ENCODE measurements around the gene PARP9.

PARP9 gene

GRCh38 chr3:122496508-122496907, 67.6 kb downstream of the PARP9 start:
- no peak overlapping the region for H3K27ac ChIP-seq (ENCODE audit: low read depth in 2 of 2, low read length in 2 of 2)
- no peaks in the 10 kb centered on the region for H3K9me3 ChIP-seq (ENCODE audit: control insufficient read depth in 2 of 2, low read length in 2 of 2)
- H3K4me3 ChIP-seq (ENCODE audit: low read length in 2 of 2), result no peak overlapping the region
- peaks cover 4 to 11% of the 10 kb centered on the region in 2 donors for H3K36me3 ChIP-seq (ENCODE audit: control insufficient read depth in 2 of 2, insufficient read depth in 2 of 2, low read length in 2 of 2)
- no peak overlapping the region for H3K9ac ChIP-seq (ENCODE audit: low read depth in 1 of 2, low read length in 2 of 2)
- no peaks in the 10 kb centered on the region for H3K27me3 ChIP-seq (ENCODE audit: control insufficient read depth in 2 of 2, insufficient read depth in 2 of 2, low read length in 2 of 2)
- H3K4me1 ChIP-seq (ENCODE audit: control insufficient read depth in 2 of 2, insufficient read depth in 2 of 2, low read length in 2 of 2), result no peaks in the 10 kb centered on the region

- no peaks in the 10 kb centered on the region for H3K9me3 ChIP-seq (ENCODE audit: control insufficient read depth in 2 of 2, low read length in 2 of 2)
- peaks cover 7 to 11% of the 10 kb centered on the region in 2 donors for H3K36me3 ChIP-seq (ENCODE audit: control insufficient read depth in 2 of 2, insufficient read depth in 2 of 2, low read length in 2 of 2)
- H3K4me3 ChIP-seq (ENCODE audit: low read length in 2 of 2), result no peak overlapping the region
- H3K9ac ChIP-seq (ENCODE audit: low read depth in 1 of 2, low read length in 2 of 2), result no peak overlapping the region
- H3K4me1 ChIP-seq (ENCODE audit: control insufficient read depth in 2 of 2, insufficient read depth in 2 of 2, low read length in 2 of 2), result no peaks in the 10 kb centered on the region
- H3K27me3 ChIP-seq (ENCODE audit: control insufficient read depth in 2 of 2, insufficient read depth in 2 of 2, low read length in 2 of 2), result no peaks in the 10 kb centered on the region
- H3K27ac ChIP-seq (ENCODE audit: low read depth in 2 of 2, low read length in 2 of 2), result no peak overlapping the region
Observed at GRCh38 chr3:122493296-122493695, 70.8 kb downstream of the PARP9 start.

- Histone ChIP-seq H3K4me1 (ENCODE audit: control insufficient read depth in 2 of 2, insufficient read depth in 2 of 2, low read length in 2 of 2) (no peaks in the 10 kb centered on the region), H3K4me3 (ENCODE audit: low read length in 2 of 2) (no peak overlapping the region), H3K27me3 (ENCODE audit: control insufficient read depth in 2 of 2, insufficient read depth in 2 of 2, low read length in 2 of 2) (no peaks in the 10 kb centered on the region), H3K9ac (ENCODE audit: low read depth in 1 of 2, low read length in 2 of 2) (no peak overlapping the region), H3K36me3 (ENCODE audit: control insufficient read depth in 2 of 2, insufficient read depth in 2 of 2, low read length in 2 of 2) (peaks cover 5 to 7% of the 10 kb centered on the region in 2 donors), H3K9me3 (ENCODE audit: control insufficient read depth in 2 of 2, low read length in 2 of 2) (no peaks in the 10 kb centered on the region), H3K27ac (ENCODE audit: low read depth in 2 of 2, low read length in 2 of 2) (no peak overlapping the region)
Observed at GRCh38 chr3:122488262-122488973, 75.7 kb downstream of the PARP9 start.

- Histone ChIP-seq H3K9me3 (ENCODE audit: control insufficient read depth in 2 of 2, low read length in 2 of 2) (no peaks in the 10 kb centered on the region), H3K27ac (ENCODE audit: low read depth in 2 of 2, low read length in 2 of 2) (no peak overlapping the region), H3K4me3 (ENCODE audit: low read length in 2 of 2) (no peak overlapping the region), H3K27me3 (ENCODE audit: control insufficient read depth in 2 of 2, insufficient read depth in 2 of 2, low read length in 2 of 2) (no peaks in the 10 kb centered on the region), H3K36me3 (ENCODE audit: control insufficient read depth in 2 of 2, insufficient read depth in 2 of 2, low read length in 2 of 2) (no peaks in the 10 kb centered on the region), H3K9ac (ENCODE audit: low read depth in 1 of 2, low read length in 2 of 2) (no peak overlapping the region), H3K4me1 (ENCODE audit: control insufficient read depth in 2 of 2, insufficient read depth in 2 of 2, low read length in 2 of 2) (no peaks in the 10 kb centered on the region)
Observed at GRCh38 chr3:122484985-122485384, 79.1 kb downstream of the PARP9 start.

GRCh38 chr3:122481390-122481789, 82.7 kb downstream of the PARP9 start:
- H3K9ac ChIP-seq (ENCODE audit: low read depth in 1 of 2, low read length in 2 of 2), result no peak overlapping the region
- no peaks in the 10 kb centered on the region for H3K27me3 ChIP-seq (ENCODE audit: control insufficient read depth in 2 of 2, insufficient read depth in 2 of 2, low read length in 2 of 2)
- H3K9me3 ChIP-seq (ENCODE audit: control insufficient read depth in 2 of 2, low read length in 2 of 2), result no peaks in the 10 kb centered on the region
- no peaks in the 10 kb centered on the region for H3K36me3 ChIP-seq (ENCODE audit: control insufficient read depth in 2 of 2, insufficient read depth in 2 of 2, low read length in 2 of 2)
- no peak overlapping the region for H3K4me3 ChIP-seq (ENCODE audit: low read length in 2 of 2)
- H3K27ac ChIP-seq (ENCODE audit: low read depth in 2 of 2, low read length in 2 of 2), result no peak overlapping the region
- no peaks in the 10 kb centered on the region for H3K4me1 ChIP-seq (ENCODE audit: control insufficient read depth in 2 of 2, insufficient read depth in 2 of 2, low read length in 2 of 2)
